ENCODE data around the gene THAP10. TPM values are rescaled to one million over a fixed set of nuclear protein-coding genes. Genes with fewer than 3 reads are reported as not detected.
"Not testable (repeated sequence)": the region's sequence is repeated elsewhere in the genome, so short reads cannot be mapped to it uniquely, and the experiment has no call there.

The THAP10 gene
- total RNA-seq, 6 experiments from 2014 or later: 0.83 to 2.8 (median 1.4) TPM

GRCh38 chr15:70932397-70932796, 40.2 kb upstream of the THAP10 start:
- Histone ChIP-seq H3K4me1 (no peaks in the 10 kb centered on the region), H3K4me3 (no peak overlapping the region), H3K27me3 (no peaks in the 10 kb centered on the region), H3K27ac (no peak overlapping the region), H3K9me3 (no peaks in the 10 kb centered on the region), H3K36me3 (no peaks in the 10 kb centered on the region)
- intact Hi-C loops (cut with DNase I): no loop called here
- ATAC-seq (no peak), DNase-seq (no peak)
- WGBS (ENCODE audit: insufficient coverage, low coverage, low lambda C conversion rate, missing lambda C conversion rate): 69% methylated on average over 2 of the region's 2 CpGs
- TF ChIP-seq CTCF (IDR thresholded peaks at IDR 0.05): no peak
- TF ChIP-seq POLR2A (IDR thresholded peaks at IDR 0.05): no peak

GRCh38 chr15:70931821-70932220, 39.6 kb upstream of the THAP10 start:
- Histone ChIP-seq H3K27ac (no peak overlapping the region), H3K9me3 (no peaks in the 10 kb centered on the region), H3K4me3 (no peak overlapping the region), H3K4me1 (no peaks in the 10 kb centered on the region), H3K36me3 (no peaks in the 10 kb centered on the region), H3K27me3 (no peaks in the 10 kb centered on the region)
- TF ChIP-seq CTCF (IDR thresholded peaks at IDR 0.05): no peak
- no peak for TF ChIP-seq POLR2A (IDR thresholded peaks at IDR 0.05)
- intact Hi-C loops (cut with DNase I): no loop called here
- no peak for ATAC-seq
- no peak for DNase-seq

DNA sequence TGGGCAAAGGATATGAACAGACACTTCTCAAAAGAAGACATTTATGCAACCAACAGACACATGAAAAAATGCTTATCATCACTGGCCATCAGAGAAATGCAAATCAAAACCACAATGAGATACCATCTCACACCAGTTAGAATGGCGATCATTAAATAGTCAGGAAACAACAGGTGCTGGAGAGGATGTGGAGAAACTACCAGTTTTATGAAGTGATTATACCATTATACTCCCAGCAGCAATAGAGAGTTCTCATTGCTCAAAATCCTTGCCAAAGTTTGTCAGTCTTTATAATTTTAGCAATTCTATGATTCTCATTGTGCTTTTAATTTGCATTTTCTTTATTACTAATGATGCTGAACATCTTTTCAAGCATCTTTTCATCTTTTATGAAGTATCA, 34.7 kb upstream of the THAP10 start:
- 63% methylated on average over 1 of the region's 1 CpG for WGBS (ENCODE audit: insufficient coverage, low coverage, low lambda C conversion rate, missing lambda C conversion rate)
- DNase-seq; intact Hi-C loops (cut with DNase I): not testable (repeated sequence)

DNA sequence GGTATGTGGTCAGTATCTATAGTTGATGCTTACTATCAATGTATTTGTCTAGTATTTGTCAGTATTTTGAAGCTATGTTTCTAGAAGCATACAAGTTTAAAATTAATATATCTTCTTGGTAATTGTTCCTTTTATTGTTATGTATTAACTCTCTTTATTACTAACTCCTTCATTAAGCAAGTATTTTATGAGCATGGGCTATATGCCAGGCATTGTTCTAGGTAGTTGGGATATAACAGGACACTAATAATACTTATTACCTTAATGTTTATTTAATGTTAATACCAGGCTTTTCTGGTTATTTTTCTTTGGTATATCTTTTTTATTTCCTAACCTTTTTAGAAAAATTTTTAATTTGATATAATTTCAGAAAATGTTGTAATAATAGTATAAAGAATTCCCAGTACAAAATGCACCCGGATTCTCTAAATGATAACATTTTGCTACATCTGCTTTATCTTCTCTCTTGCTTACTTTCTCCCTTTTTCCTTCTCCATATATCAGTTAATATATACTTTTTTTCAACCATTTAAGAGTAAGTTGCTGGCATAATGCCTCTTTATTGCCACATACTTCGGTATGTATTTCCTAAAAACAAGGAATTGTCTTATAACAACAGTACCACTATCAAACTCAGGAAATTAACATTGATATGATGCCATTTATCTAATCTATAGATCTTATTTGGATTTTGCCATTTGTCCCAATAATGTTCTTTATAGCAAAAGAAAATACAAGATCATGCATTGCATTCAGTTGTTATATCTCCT, 31.3 kb upstream of the THAP10 start:
- H3K27me3 ChIP-seq: no peaks in the 10 kb centered on the region
- no peaks in the 10 kb centered on the region for H3K9me3 ChIP-seq
- intact Hi-C loops (cut with DNase I): no loop called here
- WGBS (ENCODE audit: insufficient coverage, low coverage, low lambda C conversion rate, missing lambda C conversion rate): 54% methylated on average over 2 of the region's 2 CpGs
- no peaks in the 10 kb centered on the region for H3K4me1 ChIP-seq
- H3K4me3 ChIP-seq: no peak overlapping the region
- no peaks in the 10 kb centered on the region for H3K36me3 ChIP-seq
- DNase-seq (no peak), ATAC-seq (no peak)
- H3K27ac ChIP-seq: no peak overlapping the region
- no peak for TF ChIP-seq CTCF (IDR thresholded peaks at IDR 0.05)
- no peak for TF ChIP-seq POLR2A (IDR thresholded peaks at IDR 0.05)

More for the DNA sequence above, 34.7 kb upstream of the THAP10 start:
- not testable (repeated sequence) for H3K9me3 ChIP-seq, H3K4me1 ChIP-seq, H3K36me3 ChIP-seq, ATAC-seq, H3K27me3 ChIP-seq, H3K27ac ChIP-seq, H3K4me3 ChIP-seq

DNA sequence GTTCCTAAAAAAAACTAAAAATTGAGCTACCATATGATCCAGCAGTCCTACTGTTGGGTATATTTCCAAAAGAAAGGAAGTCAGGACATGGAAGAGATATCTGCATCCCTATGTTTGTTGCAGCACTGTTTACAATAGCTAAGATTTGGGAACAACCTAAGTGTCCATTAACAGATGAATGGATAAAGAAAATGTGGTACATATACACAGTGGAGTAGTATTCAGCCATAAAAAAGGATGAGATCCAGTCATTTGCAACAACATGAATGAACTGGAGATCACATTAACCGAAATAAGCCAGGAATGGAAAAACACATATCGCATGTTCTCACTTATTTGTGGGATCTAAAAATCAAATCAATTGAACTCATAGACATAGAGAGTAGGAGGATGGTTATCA, 29.9 kb upstream of the THAP10 start:
- H3K27me3 ChIP-seq: no peaks in the 10 kb centered on the region
- H3K9me3 ChIP-seq: no peaks in the 10 kb centered on the region
- WGBS (ENCODE audit: insufficient coverage, low coverage, low lambda C conversion rate, missing lambda C conversion rate): 72% methylated on average over 2 of the region's 2 CpGs
- H3K4me1 ChIP-seq: no peaks in the 10 kb centered on the region
- TF ChIP-seq POLR2A (IDR thresholded peaks at IDR 0.05): no peak
- no peak for TF ChIP-seq CTCF (IDR thresholded peaks at IDR 0.05)
- H3K4me3 ChIP-seq: no peak overlapping the region
- intact Hi-C loops (cut with DNase I): no loop called here
- no peaks in the 10 kb centered on the region for H3K36me3 ChIP-seq
- ATAC-seq (no peak), DNase-seq (no peak)
- no peak overlapping the region for H3K27ac ChIP-seq
